ENCODE measurements around the gene ADD3.

GRCh38 chr10:110184398-110184797 is 176.6 kb downstream of the ADD3 start:
- TF ChIP-seq POLR2A (IDR thresholded peaks at IDR 0.05; ENCODE audit: low read depth, low read length) (no peak), SPI1 (IDR thresholded peaks at IDR 0.05; ENCODE audit: low read depth, low read length) (no peak), TAF1 (IDR thresholded peaks at IDR 0.05; ENCODE audit: low read depth, low read length) (no peak)
